H9 (cell line): ENCODE results near the gene TRABD. TPM values are rescaled to one million over a fixed set of nuclear protein-coding genes. Genes with fewer than 3 reads are reported as not detected.

Source experiments
- DNase-seq: peaks from one replicate; pipeline ENCODE4 v3.0.0-alpha.2; 2017
- H2AFZ ChIP-seq: one replicate; pipeline ENCODE4 v1.6.1; 2013; ENCODE audit warnings: mild to moderate bottlenecking, low read length, control low read depth, moderate library complexity
- H2AK5ac ChIP-seq: 2 replicates; pipeline ENCODE4 v1.6.1; 2013; ENCODE audit warnings: low read length, control low read depth, mixed read lengths; ENCODE audit not compliant: insufficient read length
- H2BK120ac ChIP-seq: one replicate; pipeline ENCODE4 v1.6.1; 2013; ENCODE audit warnings: low read depth, mild to moderate bottlenecking, low read length, control low read depth, inconsistent platforms; ENCODE audit not compliant: poor library complexity, severe bottlenecking
- H2BK12ac ChIP-seq: 2 replicates; pipeline ENCODE4 v1.6.1; 2013; ENCODE audit warnings: low read length, control low read depth, mixed read lengths, low read depth; ENCODE audit not compliant: insufficient read length
- H2BK15ac ChIP-seq: 2 replicates; pipeline ENCODE4 v1.6.1; 2013; ENCODE audit warnings: low read depth, low read length, control low read depth
- H2BK20ac ChIP-seq: one replicate; pipeline ENCODE4 v1.6.1; 2013; ENCODE audit warnings: low read depth, mild to moderate bottlenecking, low read length, control low read depth, inconsistent platforms; ENCODE audit not compliant: poor library complexity, severe bottlenecking
- H2BK5ac ChIP-seq: 2 replicates; pipeline ENCODE4 v1.6.1; 2013; ENCODE audit warnings: low read length, control low read depth, mixed read lengths; ENCODE audit not compliant: insufficient read length
- H3K14ac ChIP-seq: 2 replicates; pipeline ENCODE4 v1.6.1; 2013; ENCODE audit warnings: low read length, control low read depth; ENCODE audit not compliant: insufficient read depth
- H3K18ac ChIP-seq: 2 replicates; pipeline ENCODE4 v1.6.1; 2013; ENCODE audit warnings: low read depth, mild to moderate bottlenecking, mixed read lengths, low read length, control low read depth; ENCODE audit not compliant: insufficient read length
- H3K23ac ChIP-seq: 2 replicates; pipeline ENCODE4 v1.6.1; 2013; ENCODE audit warnings: low read length, control low read depth, mixed read lengths, low read depth; ENCODE audit not compliant: insufficient read length
- H3K23me2 ChIP-seq: 2 replicates; pipeline ENCODE4 v1.6.1; 2013; ENCODE audit warnings: low read depth, mild to moderate bottlenecking, mixed read lengths, low read length, control low read depth; ENCODE audit not compliant: insufficient read length, poor library complexity, severe bottlenecking
- H3K27ac ChIP-seq: 2 replicates; pipeline ENCODE4 v1.5.1; 2013; ENCODE audit warnings: low read length, control low read depth, mixed read lengths, low read depth; ENCODE audit not compliant: insufficient read length
- H3K27me3 ChIP-seq: 2 replicates; pipeline ENCODE4 v1.6.1; 2013; ENCODE audit warnings: low read length, control low read depth, inconsistent platforms; ENCODE audit not compliant: insufficient read depth
- H3K4ac ChIP-seq: 2 replicates; pipeline ENCODE4 v1.6.1; 2013; ENCODE audit warnings: low read depth, mild to moderate bottlenecking, control low read depth, inconsistent platforms, low read length, moderate library complexity
- H3K4me1 ChIP-seq: 2 replicates; pipeline ENCODE4 v1.6.1; 2013; ENCODE audit warnings: low read length, control low read depth, inconsistent platforms; ENCODE audit not compliant: insufficient read depth
- H3K4me2 ChIP-seq: 2 replicates; pipeline ENCODE4 v1.6.1; 2013; ENCODE audit warnings: low read length, control low read depth, mixed read lengths; ENCODE audit not compliant: insufficient read length, insufficient read depth
- H3K56ac ChIP-seq: 2 replicates; pipeline ENCODE4 v1.6.1; 2013; ENCODE audit warnings: low read depth, mild to moderate bottlenecking, mixed read lengths, low read length, control low read depth; ENCODE audit not compliant: insufficient read length
- H3K79me1 ChIP-seq: 2 replicates; pipeline ENCODE4 v1.6.1; 2013; ENCODE audit warnings: low read depth, mild to moderate bottlenecking, moderate library complexity, low read length, control low read depth, inconsistent platforms; ENCODE audit not compliant: insufficient read depth, poor library complexity, severe bottlenecking
- H3K79me2 ChIP-seq: 2 replicates; pipeline ENCODE4 v1.6.1; 2013; ENCODE audit warnings: low read length, control low read depth, inconsistent platforms; ENCODE audit not compliant: insufficient read depth
- H3K9ac ChIP-seq: 2 replicates; pipeline ENCODE4 v1.6.1; 2013; ENCODE audit warnings: low read length, control low read depth, mixed read lengths; ENCODE audit not compliant: insufficient read length; ENCODE audit errors: extremely low read depth
- H3K9me3 ChIP-seq: one replicate; pipeline ENCODE4 v1.6.1; 2013; ENCODE audit warnings: low read depth, low read length, inconsistent platforms; ENCODE audit not compliant: control insufficient read depth
- H3T11ph ChIP-seq: one replicate; pipeline ENCODE4 v1.6.1; 2013; ENCODE audit warnings: mild to moderate bottlenecking, low read length, control low read depth, inconsistent platforms
- H4K20me1 ChIP-seq: one replicate; pipeline ENCODE4 v1.6.1; 2013; ENCODE audit not compliant: control insufficient read depth, insufficient read length, insufficient read depth
- H4K5ac ChIP-seq: 2 replicates; pipeline ENCODE4 v1.6.1; 2013; ENCODE audit warnings: low read depth, mild to moderate bottlenecking, mixed read lengths, low read length, control low read depth; ENCODE audit not compliant: insufficient read length
- H4K8ac ChIP-seq: replicated peaks from 2 replicates; pipeline ENCODE4 v1.6.1; 2013; ENCODE audit warnings: low read length, control low read depth, mixed read lengths, low read depth; ENCODE audit not compliant: insufficient read length
- H4K91ac ChIP-seq: 2 replicates; pipeline ENCODE4 v1.6.1; 2013; ENCODE audit warnings: low read depth, mild to moderate bottlenecking, moderate library complexity, mixed read lengths, low read length, control low read depth; ENCODE audit not compliant: insufficient read length
- H3K27ac Mint-ChIP-seq, 3 experiments: 2 replicates in 2 of 3; 3 replicates in 1 of 3; pipeline ENCODE4 v1.8.0; 2020 to 2021; ENCODE audit warnings: mixed read lengths in 3 of 3, mild to moderate bottlenecking in 1 of 3, moderate library complexity in 1 of 3
- H3K27me3 Mint-ChIP-seq: 2 replicates; pipeline ENCODE4 v1.8.0; 2021; ENCODE audit warnings: low read depth, mild to moderate bottlenecking, moderate library complexity, mixed read lengths
- H3K36me3 Mint-ChIP-seq, 3 experiments: 2 replicates in 2 of 3; 3 replicates in 1 of 3; pipeline ENCODE4 v1.8.0; 2020 to 2021; ENCODE audit warnings: low read depth in 3 of 3, mixed read lengths in 3 of 3; ENCODE audit not compliant: insufficient read depth in 1 of 3
- H3K4me1 Mint-ChIP-seq, 2 experiments: 2 replicates each; pipeline ENCODE4 v1.8.0; 2020; ENCODE audit warnings: mixed read lengths in 2 of 2
- H3K4me3 Mint-ChIP-seq, 2 experiments: 2 replicates in 1 of 2; 3 replicates in 1 of 2; pipeline ENCODE4 v1.8.0; 2020 to 2021; ENCODE audit warnings: mild to moderate bottlenecking in 2 of 2, mixed read lengths in 2 of 2, moderate library complexity in 1 of 2
- H3K9me3 Mint-ChIP-seq, 2 experiments: 2 replicates in 1 of 2; 3 replicates in 1 of 2; pipeline ENCODE4 v1.8.0; 2020; ENCODE audit warnings: mild to moderate bottlenecking in 2 of 2, mixed read lengths in 2 of 2, moderate library complexity in 1 of 2
- WGBS: extraction: QIAGEN DNeasy Blood & Tissue Kit; methylation state at CpG from one replicate; pipeline ENCODE4 v1.1.7; 2013; ENCODE audit warnings: missing lambda C conversion rate, low lambda C conversion rate, mixed read lengths; ENCODE audit not compliant: insufficient read length; ENCODE audit errors: extremely low coverage; 5-methylcytosine and 5-hydroxymethylcytosine counted together
- total RNA-seq: library from RNA; stranded (reverse); gene quantifications from 2 replicates; pipeline ENCODE4 v1.2.1, GENCODE V29; 2021
- TF ChIP-seq, protein P1 (sequence below): fragments of 200-600 bp; sonication (generic); conservative IDR thresholded peaks from 3 replicates; pipeline ENCODE4 v1.8.0; 2021; ENCODE audit warnings: antibody characterized with exemption, mild to moderate bottlenecking

Gene TRABD
- total RNA-seq, 1 experiment from 2014 or later = 47.8 TPM

DNA sequence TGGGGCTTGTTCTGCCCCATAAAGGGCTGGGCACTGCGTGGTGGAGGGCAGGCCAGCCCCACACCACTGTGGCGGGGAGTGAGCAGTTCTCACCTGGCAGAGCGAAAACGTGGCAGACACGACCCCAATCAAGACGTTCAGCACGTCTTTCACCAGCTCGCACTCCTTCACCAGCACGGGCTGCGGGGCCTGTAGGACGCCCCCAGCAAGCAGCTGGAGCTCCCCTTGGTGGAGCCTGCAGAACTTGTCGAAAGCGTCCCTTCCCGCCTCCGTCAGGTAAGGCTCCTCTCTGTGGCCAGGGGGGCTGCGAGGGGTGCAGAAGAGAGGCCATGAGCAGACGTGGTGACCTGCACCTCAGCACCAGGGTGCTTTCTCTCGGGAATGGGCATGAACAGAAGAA, 47.5 kb downstream of the TRABD start:
- no peaks in the 10 kb centered on the region; the same call in 1 of the 2 replicates for H3K79me2 ChIP-seq
- H3K9me3 ChIP-seq = no peaks in the 10 kb centered on the region
- H2BK12ac ChIP-seq = no peak overlapping the region
- H2BK15ac ChIP-seq = no peak overlapping the region
- H2BK120ac ChIP-seq = no peak overlapping the region
- H3K27ac ChIP-seq = no peak overlapping the region
- no peak overlapping the region for H3K56ac ChIP-seq
- H4K8ac ChIP-seq = no peak overlapping the region
- H2AFZ ChIP-seq = no peak overlapping the region
- Mint-ChIP-seq H3K27ac (no peak overlapping the region), H3K36me3 (peaks cover 17 to 41% (median 26%) of the 10 kb centered on the region in 3 experiments; a peak in 6 of 7 replicates), H3K4me3 (no peak overlapping the region), H3K4me1 (peaks cover 6 to 8% of the 10 kb centered on the region in 2 experiments), H3K9me3 (peaks cover 8 to 10% of the 10 kb centered on the region in 2 experiments; a peak in 4 of 5 replicates), H3K27me3 (no peaks in the 10 kb centered on the region)
- no peaks in the 10 kb centered on the region for H3K79me1 ChIP-seq
- H3K4me1 ChIP-seq = no peaks in the 10 kb centered on the region
- no peak overlapping the region for H3K9ac ChIP-seq
- H4K20me1 ChIP-seq = peaks cover 6% of the 10 kb centered on the region
- no peak overlapping the region for H4K5ac ChIP-seq
- H3K23me2 ChIP-seq = no peaks in the 10 kb centered on the region
- H3K18ac ChIP-seq = no peak overlapping the region
- H2BK5ac ChIP-seq = no peak overlapping the region
- no peak overlapping the region for H3K23ac ChIP-seq
- TF ChIP-seq, protein P1, sequence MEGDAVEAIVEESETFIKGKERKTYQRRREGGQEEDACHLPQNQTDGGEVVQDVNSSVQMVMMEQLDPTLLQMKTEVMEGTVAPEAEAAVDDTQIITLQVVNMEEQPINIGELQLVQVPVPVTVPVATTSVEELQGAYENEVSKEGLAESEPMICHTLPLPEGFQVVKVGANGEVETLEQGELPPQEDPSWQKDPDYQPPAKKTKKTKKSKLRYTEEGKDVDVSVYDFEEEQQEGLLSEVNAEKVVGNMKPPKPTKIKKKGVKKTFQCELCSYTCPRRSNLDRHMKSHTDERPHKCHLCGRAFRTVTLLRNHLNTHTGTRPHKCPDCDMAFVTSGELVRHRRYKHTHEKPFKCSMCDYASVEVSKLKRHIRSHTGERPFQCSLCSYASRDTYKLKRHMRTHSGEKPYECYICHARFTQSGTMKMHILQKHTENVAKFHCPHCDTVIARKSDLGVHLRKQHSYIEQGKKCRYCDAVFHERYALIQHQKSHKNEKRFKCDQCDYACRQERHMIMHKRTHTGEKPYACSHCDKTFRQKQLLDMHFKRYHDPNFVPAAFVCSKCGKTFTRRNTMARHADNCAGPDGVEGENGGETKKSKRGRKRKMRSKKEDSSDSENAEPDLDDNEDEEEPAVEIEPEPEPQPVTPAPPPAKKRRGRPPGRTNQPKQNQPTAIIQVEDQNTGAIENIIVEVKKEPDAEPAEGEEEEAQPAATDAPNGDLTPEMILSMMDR = no peak
- no peak overlapping the region for H4K91ac ChIP-seq
- no peak overlapping the region for H3T11ph ChIP-seq
- H3K4me2 ChIP-seq = no peak overlapping the region
- no peak for DNase-seq
- no CpG with 5 or more reads among the region's 18 CpGs for whole genome bisulfite sequencing
- no peak overlapping the region for H2BK20ac ChIP-seq
- H3K27me3 ChIP-seq = no peaks in the 10 kb centered on the region
- no peak overlapping the region for H3K14ac ChIP-seq
- no peak overlapping the region for H2AK5ac ChIP-seq
- H3K4ac ChIP-seq = no peak overlapping the region
